Effector memory CD8-positive, alpha-beta T cell (primary cell): Measurements from ENCODE around the gene SLX9.

Experiments used
- ATAC-seq: fragments of 150-1000 bp; cut with Tn5 transposase; replicated peaks from 2 replicates; pipeline ENCODE4 v1.10.0; 2021; ENCODE audit warnings: mild to moderate bottlenecking, moderate library complexity
- DNase-seq, 3 experiments: peaks; one replicate each; pipeline ENCODE4 v3.0.0; 2021
- H3K27ac Mint-ChIP-seq, 2 donors: one replicate each; pipeline ENCODE4 v1.8.0; 2022; ENCODE audit warnings: mild to moderate bottlenecking in 2 of 2, mixed read lengths in 2 of 2, moderate library complexity in 2 of 2
- H3K27me3 Mint-ChIP-seq, 2 donors: one replicate each; pipeline ENCODE4 v1.8.0; 2022; ENCODE audit warnings: mixed read lengths in 2 of 2
- H3K36me3 Mint-ChIP-seq: one replicate; pipeline ENCODE4 v1.8.0; 2022; ENCODE audit warnings: mild to moderate bottlenecking, moderate library complexity, mixed read lengths; ENCODE audit not compliant: insufficient read depth
- H3K4me1 Mint-ChIP-seq, 2 donors: one replicate each; pipeline ENCODE4 v1.8.0; 2022; ENCODE audit warnings: low read depth in 2 of 2, mixed read lengths in 2 of 2
- H3K4me3 Mint-ChIP-seq, 2 donors: one replicate each; pipeline ENCODE4 v1.8.0; 2022; ENCODE audit warnings: mild to moderate bottlenecking in 2 of 2, mixed read lengths in 2 of 2, moderate library complexity in 2 of 2
- H3K9me3 Mint-ChIP-seq, 2 donors: one replicate each; pipeline ENCODE4 v1.8.0; 2022; ENCODE audit warnings: mixed read lengths in 2 of 2
- total RNA-seq, 9 experiments: gene quantifications; one replicate each; lab custom pipeline; 2026; lab: John Stamatoyannopoulos, UW

Gene SLX9
- 6.1 to 36.0 (median 11.7) reads per million in 9 experiments for total RNA-seq

DNA sequence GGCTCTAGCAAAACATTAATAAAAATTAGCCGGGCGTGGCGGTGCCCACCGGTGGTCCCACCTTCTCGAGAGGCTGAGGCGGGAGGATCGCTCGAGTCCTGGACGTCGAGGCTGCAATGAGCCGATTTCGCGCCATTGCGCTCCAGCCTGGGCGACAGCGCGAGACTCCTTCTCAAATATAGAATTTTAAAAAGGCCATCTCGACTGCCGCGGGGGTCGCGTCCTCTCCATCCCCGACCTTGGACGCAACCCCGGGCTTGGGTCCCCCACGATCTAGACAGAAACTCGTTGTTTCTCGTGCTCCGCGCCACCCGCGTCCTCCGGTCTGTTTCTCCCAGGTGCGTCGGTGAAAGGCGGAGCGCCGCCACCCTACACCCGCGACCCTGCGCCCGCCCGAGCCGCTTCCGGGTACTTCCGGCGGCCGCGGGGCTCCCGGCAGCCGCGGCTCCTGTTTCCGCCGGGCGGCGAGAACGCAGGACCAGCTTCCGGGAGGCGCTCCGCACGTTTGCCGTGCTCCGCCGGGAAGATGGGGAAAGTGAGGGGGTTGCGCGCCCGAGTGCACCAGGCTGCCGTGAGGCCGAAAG, at the start of gene SLX9:
Gene SLX9 (plus strand): TSS at position 498 of the 584 bp plus-strand sequence. CDS start 29 bp downstream, at position 527.
- Mint-ChIP-seq H3K27me3 (no peaks in the 10 kb centered on the region), H3K36me3 (peaks cover 1% of the 10 kb centered on the region), H3K27ac (peak within 1 kb of the TSS; percentile 44 to 80), H3K9me3 (no peaks in the 10 kb centered on the region), H3K4me1 (peaks cover 33 to 37% of the 10 kb centered on the region in 2 donors), H3K4me3 (peak within 1 kb of the TSS; percentile 78 to 89)
- ATAC-seq (peak; percentile 92), DNase-seq (peak; percentile 55 to 76 (median 64))

GRCh38 chr21:44890338-44890931, 49.4 kb upstream of the SLX9 start:
- no peak for DNase-seq
- Mint-ChIP-seq H3K9me3 (no peaks in the 10 kb centered on the region), H3K4me3 (no peak overlapping the region), H3K36me3 (peaks cover 80% of the 10 kb centered on the region), H3K27me3 (no peaks in the 10 kb centered on the region), H3K4me1 (peaks cover 11 to 24% of the 10 kb centered on the region in 2 donors), H3K27ac (peak overlapping the region; percentile 76 to 83)
- no peak for ATAC-seq

DNA sequence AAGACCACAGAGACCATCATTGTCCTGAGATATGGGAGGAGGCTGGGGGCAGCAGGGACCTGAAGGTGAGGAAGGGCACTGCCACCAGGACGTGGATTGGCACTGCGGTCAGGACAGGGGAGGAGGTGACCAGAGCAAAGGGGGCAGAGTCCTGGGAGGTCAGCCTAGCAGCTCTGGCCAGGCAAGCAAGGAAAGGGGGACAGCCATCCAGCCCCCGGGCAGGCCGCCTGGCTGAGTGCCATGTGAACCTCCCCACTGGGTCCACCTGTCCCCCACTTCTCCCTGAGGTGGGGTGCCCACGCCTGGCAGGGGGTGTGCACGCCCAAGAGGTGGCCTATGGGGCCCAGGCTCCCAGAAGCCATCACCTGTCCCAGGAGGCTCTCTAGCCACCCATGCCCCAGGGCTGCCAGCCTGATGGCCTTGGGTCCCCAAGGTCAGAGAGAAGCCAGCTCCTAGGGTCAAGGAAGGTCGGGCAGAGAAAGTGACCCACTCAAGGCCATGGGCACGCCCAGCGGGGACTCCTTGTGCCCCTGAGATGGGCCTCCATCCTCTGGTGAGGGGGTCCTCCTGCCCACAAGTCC, 48.8 kb upstream of the SLX9 start:
- H3K4me1 Mint-ChIP-seq: peaks cover 11 to 24% of the 10 kb centered on the region in 2 donors
- no peaks in the 10 kb centered on the region for H3K9me3 Mint-ChIP-seq
- no peaks in the 10 kb centered on the region for H3K27me3 Mint-ChIP-seq
- ATAC-seq: no peak
- peaks cover 80% of the 10 kb centered on the region for H3K36me3 Mint-ChIP-seq
- no peak overlapping the region for H3K4me3 Mint-ChIP-seq
- H3K27ac Mint-ChIP-seq: peak overlapping the region; percentile 76 to 83
- DNase-seq: no peak

GRCh38 chr21:44891631-44892031, 48.2 kb upstream of the SLX9 start:
- Mint-ChIP-seq H3K4me1 (peaks cover 11 to 24% of the 10 kb centered on the region in 2 donors), H3K9me3 (no peaks in the 10 kb centered on the region), H3K36me3 (peaks cover 76% of the 10 kb centered on the region), H3K4me3 (no peak overlapping the region), H3K27me3 (no peaks in the 10 kb centered on the region), H3K27ac (no peak overlapping the region)
- DNase-seq (no peak), ATAC-seq (no peak)

GRCh38 chr21:44892095-44892494, 47.7 kb upstream of the SLX9 start:
- H3K27ac Mint-ChIP-seq: peak overlapping the region in 1 of 2 donors; percentile 2
- peaks cover 75% of the 10 kb centered on the region for H3K36me3 Mint-ChIP-seq
- H3K4me1 Mint-ChIP-seq: peaks cover 11 to 22% of the 10 kb centered on the region in 2 donors
- no peak overlapping the region for H3K4me3 Mint-ChIP-seq
- H3K27me3 Mint-ChIP-seq: no peaks in the 10 kb centered on the region
- no peak for ATAC-seq
- no peak for DNase-seq
- H3K9me3 Mint-ChIP-seq: no peaks in the 10 kb centered on the region

DNA sequence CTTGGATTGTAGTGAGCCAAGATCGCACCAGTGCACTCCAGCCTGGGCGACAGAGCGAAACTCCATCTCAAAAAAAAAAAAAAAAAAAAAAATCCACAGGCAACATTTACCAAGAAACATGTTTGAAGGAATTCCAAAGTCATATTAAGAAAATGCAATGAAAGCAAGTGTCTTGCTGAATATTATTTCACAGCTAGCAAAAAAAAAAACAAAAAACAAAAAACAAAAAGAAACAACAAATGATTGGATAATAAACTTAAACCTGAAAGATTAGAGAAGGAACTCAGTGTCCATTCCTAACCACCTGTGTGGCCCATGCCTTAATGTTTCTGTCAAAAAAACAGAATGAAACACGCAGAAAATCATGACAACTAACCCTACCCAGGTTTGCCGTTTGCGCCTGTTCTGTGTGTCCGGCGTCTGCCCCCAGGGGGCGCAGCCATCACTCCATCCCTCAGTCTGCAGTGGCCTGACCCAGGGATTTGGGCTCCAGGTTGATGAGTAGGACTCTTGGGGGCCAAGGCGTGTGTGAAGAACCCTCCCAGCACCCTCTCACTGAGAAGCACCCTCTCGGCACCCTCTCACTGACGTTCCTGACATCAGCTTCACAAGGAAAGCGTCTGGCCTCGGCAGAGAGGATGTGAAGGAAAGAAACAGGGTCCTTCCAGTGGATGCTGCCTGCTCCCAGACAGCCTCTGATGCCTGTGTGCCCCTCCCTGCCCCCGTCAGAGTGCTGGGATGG, 47.1 kb upstream of the SLX9 start:
- peak; percentile 91 for ATAC-seq
- Mint-ChIP-seq H3K27me3 (no peaks in the 10 kb centered on the region), H3K4me1 (peaks cover 11 to 16% of the 10 kb centered on the region in 2 donors), H3K36me3 (peaks cover 72% of the 10 kb centered on the region), H3K4me3 (no peak overlapping the region), H3K9me3 (no peaks in the 10 kb centered on the region), H3K27ac (peak overlapping the region in 1 of 2 donors; percentile 2)
- peak; percentile 76 to 78 (median 78) for DNase-seq

DNA sequence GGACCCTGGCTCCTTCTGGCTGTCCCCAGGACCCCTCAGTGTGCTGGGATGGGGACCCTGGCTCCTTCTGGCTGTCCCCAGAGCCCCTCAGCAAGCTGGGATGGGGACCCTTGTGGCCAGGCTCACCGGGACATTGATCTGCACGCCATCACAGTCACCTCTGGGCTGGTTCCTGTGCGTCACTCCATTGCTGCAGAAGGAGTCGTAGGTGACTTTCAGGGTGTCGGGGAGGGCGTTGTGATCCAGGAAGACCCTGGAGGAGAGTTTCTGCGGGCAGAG, 46.6 kb upstream of the SLX9 start:
- peaks cover 11 to 19% of the 10 kb centered on the region in 2 donors for H3K4me1 Mint-ChIP-seq
- peaks cover 72% of the 10 kb centered on the region for H3K36me3 Mint-ChIP-seq
- DNase-seq: no peak
- H3K27me3 Mint-ChIP-seq: no peaks in the 10 kb centered on the region
- ATAC-seq: peak; percentile 11
- no peak overlapping the region for H3K4me3 Mint-ChIP-seq
- peak overlapping the region in 1 of 2 donors; percentile 2 for H3K27ac Mint-ChIP-seq
- no peaks in the 10 kb centered on the region for H3K9me3 Mint-ChIP-seq

GRCh38 chr21:44893948-44894656, 45.7 kb upstream of the SLX9 start:
- no peak for ATAC-seq

DNA sequence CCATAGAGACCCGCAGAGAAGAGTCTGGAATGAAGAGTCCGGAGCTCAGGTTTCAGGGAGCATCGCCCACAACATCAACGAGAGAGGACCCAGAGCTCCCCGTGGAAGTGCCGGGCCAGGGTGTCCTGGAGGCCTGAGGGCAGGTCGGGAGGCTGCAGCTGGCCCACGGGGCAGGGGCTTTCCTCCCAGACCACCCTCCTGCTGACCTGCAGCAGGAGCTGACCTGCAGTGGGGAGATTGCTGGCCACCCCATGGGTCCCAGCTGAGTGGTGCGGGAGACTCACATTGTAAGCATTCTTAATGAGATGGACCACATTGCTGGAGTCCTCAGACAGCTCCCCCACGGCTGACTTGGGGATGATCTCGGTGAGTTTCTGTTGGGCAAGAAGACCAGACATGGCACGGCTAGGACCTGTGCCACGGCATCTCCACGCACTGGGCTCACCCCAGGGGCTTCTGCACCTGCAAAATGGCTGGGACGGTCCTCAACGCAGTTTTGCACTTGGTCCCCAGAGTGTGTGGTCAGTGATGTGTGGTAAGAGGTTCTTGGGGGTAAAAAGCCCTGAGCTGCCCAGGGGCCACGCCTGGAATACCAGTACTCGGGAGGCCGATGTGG, 45.0 kb upstream of the SLX9 start:
- no peak overlapping the region for H3K4me3 Mint-ChIP-seq
- peaks cover 11 to 19% of the 10 kb centered on the region in 2 donors for H3K4me1 Mint-ChIP-seq
- H3K36me3 Mint-ChIP-seq: peaks cover 73% of the 10 kb centered on the region
- DNase-seq (no peak), ATAC-seq (no peak)
- H3K27ac Mint-ChIP-seq: peak overlapping the region in 1 of 2 donors; percentile 2
- H3K9me3 Mint-ChIP-seq: no peaks in the 10 kb centered on the region
- no peaks in the 10 kb centered on the region for H3K27me3 Mint-ChIP-seq

More at GRCh38 chr21:44893948-44894656, 45.7 kb upstream of the SLX9 start:
- H3K36me3 Mint-ChIP-seq: peaks cover 74% of the 10 kb centered on the region
- DNase-seq: no peak
- H3K9me3 Mint-ChIP-seq: no peaks in the 10 kb centered on the region
- no peaks in the 10 kb centered on the region for H3K27me3 Mint-ChIP-seq
- peak overlapping the region in 1 of 2 donors; percentile 2 for H3K27ac Mint-ChIP-seq
- peaks cover 11 to 19% of the 10 kb centered on the region in 2 donors for H3K4me1 Mint-ChIP-seq
- H3K4me3 Mint-ChIP-seq: no peak overlapping the region

DNA sequence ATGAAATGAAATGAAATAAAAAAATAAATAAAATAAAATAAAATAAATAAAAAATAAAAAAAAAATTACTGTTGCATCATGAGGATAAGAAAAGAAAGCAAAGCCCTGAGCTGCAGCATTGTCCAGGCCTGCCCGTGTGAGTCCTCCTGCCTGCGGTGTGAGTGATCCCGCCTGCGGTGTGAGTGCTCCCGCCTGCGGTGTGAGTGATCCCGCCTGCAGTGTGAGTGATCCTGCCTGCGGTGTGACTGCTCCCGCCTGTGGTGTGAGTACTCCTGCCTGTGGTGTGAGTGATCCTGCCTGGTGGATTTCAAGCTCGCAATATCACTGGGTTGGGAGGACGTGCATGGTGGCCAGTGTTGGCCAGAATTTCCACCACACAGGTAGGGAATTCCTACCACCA, 44.0 kb upstream of the SLX9 start:
- no peaks in the 10 kb centered on the region for H3K27me3 Mint-ChIP-seq
- peaks cover 11 to 23% of the 10 kb centered on the region in 2 donors for H3K4me1 Mint-ChIP-seq
- ATAC-seq: no peak
- no peaks in the 10 kb centered on the region for H3K9me3 Mint-ChIP-seq
- peaks cover 72% of the 10 kb centered on the region for H3K36me3 Mint-ChIP-seq
- no peak overlapping the region for H3K4me3 Mint-ChIP-seq
- no peak overlapping the region for H3K27ac Mint-ChIP-seq
- DNase-seq: no peak

- Mint-ChIP-seq H3K4me1 (peaks cover 11 to 23% of the 10 kb centered on the region in 2 donors), H3K9me3 (no peaks in the 10 kb centered on the region), H3K27me3 (no peaks in the 10 kb centered on the region), H3K27ac (no peak overlapping the region), H3K36me3 (peaks cover 71% of the 10 kb centered on the region), H3K4me3 (no peak overlapping the region)
- ATAC-seq (no peak), DNase-seq (no peak)
Measured at GRCh38 chr21:44896561-44897286, 43.1 kb upstream of the SLX9 start.

GRCh38 chr21:44897326-44898010, 42.4 kb upstream of the SLX9 start:
- H3K36me3 Mint-ChIP-seq: peaks cover 76% of the 10 kb centered on the region
- H3K4me1 Mint-ChIP-seq: peaks cover 10 to 23% of the 10 kb centered on the region in 2 donors

More at GRCh38 chr21:44897326-44898010, 42.4 kb upstream of the SLX9 start:
- Mint-ChIP-seq H3K27ac (no peak overlapping the region), H3K27me3 (no peaks in the 10 kb centered on the region), H3K9me3 (no peaks in the 10 kb centered on the region), H3K4me3 (no peak overlapping the region)
- DNase-seq: no peak
- peak; percentile 23 for ATAC-seq
